MM.1S (cell line): ENCODE results near the gene DNER.

ENCODE experiments used
- EZH2 ChIP-seq: fragments of 300-600 bp; sonication (generic); optimal IDR thresholded peaks from 2 replicates; pipeline ENCODE3; 2017; ENCODE audit warnings: low read depth, mild to moderate bottlenecking, antibody characterized with exemption, low read length, mixed read lengths
- EZH2phosphoT487 ChIP-seq: fragments of 300-600 bp; sonication (generic); IDR thresholded peaks from 2 replicates; pipeline ENCODE4 v1.6.1; 2018; ENCODE audit warnings: antibody characterized with exemption, low read length
- TF ChIP-seq, protein P1 (sequence below): fragments of 300-600 bp; sonication (generic); IDR thresholded peaks from 2 replicates; pipeline ENCODE4 v1.5.1; 2016; ENCODE audit warnings: antibody characterized with exemption, low read length, mixed read lengths

DNA sequence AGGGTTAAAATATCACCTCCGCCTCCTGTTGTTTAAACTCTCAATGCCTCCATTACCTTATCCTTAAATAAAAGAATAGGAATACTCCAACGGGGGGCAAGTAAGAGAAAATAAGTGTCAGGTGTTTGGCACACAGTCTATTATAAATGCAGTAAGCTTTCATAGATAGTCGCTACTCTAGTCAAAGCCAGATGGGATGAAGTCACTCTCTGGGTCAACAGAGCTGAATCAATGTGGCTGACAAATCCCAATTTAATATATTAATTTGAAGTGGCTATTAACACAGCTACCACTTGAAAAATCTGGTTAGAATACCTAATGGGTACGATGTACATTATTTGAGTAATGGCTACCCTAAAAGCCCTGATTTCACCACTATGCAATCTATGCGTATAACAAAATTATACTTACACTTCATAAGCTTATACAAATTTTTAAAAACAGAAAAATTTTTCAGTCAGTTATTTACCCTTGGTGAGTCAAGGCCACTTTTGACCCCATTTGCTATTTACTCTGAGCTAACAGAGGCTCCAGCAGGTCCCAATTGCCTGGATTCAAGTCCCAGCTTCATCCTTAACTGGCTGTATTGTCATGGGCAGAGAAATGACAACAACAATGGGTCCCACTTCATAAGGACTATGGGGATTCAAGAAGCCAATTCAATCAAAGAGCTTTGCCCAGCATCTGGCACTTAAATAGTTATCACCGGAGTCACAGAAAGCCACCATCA lies 275.8 kb downstream of the DNER start:
- TF ChIP-seq, protein P1, sequence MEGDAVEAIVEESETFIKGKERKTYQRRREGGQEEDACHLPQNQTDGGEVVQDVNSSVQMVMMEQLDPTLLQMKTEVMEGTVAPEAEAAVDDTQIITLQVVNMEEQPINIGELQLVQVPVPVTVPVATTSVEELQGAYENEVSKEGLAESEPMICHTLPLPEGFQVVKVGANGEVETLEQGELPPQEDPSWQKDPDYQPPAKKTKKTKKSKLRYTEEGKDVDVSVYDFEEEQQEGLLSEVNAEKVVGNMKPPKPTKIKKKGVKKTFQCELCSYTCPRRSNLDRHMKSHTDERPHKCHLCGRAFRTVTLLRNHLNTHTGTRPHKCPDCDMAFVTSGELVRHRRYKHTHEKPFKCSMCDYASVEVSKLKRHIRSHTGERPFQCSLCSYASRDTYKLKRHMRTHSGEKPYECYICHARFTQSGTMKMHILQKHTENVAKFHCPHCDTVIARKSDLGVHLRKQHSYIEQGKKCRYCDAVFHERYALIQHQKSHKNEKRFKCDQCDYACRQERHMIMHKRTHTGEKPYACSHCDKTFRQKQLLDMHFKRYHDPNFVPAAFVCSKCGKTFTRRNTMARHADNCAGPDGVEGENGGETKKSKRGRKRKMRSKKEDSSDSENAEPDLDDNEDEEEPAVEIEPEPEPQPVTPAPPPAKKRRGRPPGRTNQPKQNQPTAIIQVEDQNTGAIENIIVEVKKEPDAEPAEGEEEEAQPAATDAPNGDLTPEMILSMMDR = no peak
- TF ChIP-seq EZH2 (no peak), EZH2phosphoT487 (no peak)
